K562 (cell line): ENCODE measurements around the gene SIGLEC11. TPM values are rescaled to one million over a fixed set of nuclear protein-coding genes. Genes with fewer than 3 reads are reported as not detected.
A peak's percentile ranks its signal among the peaks of the same experiment; 100 is the strongest.

Experiments
- FOXJ3 ChIP-seq: sonication (generic); formaldehyde crosslinking; IDR thresholded peaks from 2 replicates; pipeline ENCODE4 v1.4.0; 2020; ENCODE audit warnings: mild to moderate bottlenecking, missing genetic modification reagents
- GATAD2B ChIP-seq: fragments of 450-650 bp; IDR thresholded peaks from 2 replicates; pipeline ENCODE4 v1.6.1; 2017; ENCODE audit warnings: mild to moderate bottlenecking, borderline replicate concordance
- MAZ ChIP-seq, 2 experiments: fragments of 450-650 bp in 1 of 2; sonication (generic) in 1 of 2; formaldehyde crosslinking; IDR thresholded peaks in 1 of 2; conservative IDR thresholded peaks in 1 of 2; 2 replicates each; pipeline versions ENCODE4 v1.4.0 to v1.5.0; 2020; ENCODE audit warnings: mild to moderate bottlenecking in 1 of 2, missing genetic modification reagents in 1 of 2
- MBD2 ChIP-seq: sonication (generic); IDR thresholded peaks from 2 replicates; pipeline ENCODE4 v1.6.1; 2016; ENCODE audit warnings: low read depth, borderline replicate concordance
- NR2C1 ChIP-seq, 2 experiments: fragments of 450-650 bp; IDR thresholded peaks; 2 replicates each; pipeline ENCODE4 v1.6.1; 2017; ENCODE audit warnings: mild to moderate bottlenecking in 2 of 2, antibody characterized with exemption in 1 of 2, inconsistent platforms in 1 of 2, missing compliant biosample characterization in 1 of 2, missing genetic modification characterization in 1 of 2
- POLR3A ChIP-seq: IDR thresholded peaks from 2 replicates; pipeline ENCODE4 v1.6.1; 2011; ENCODE audit warnings: borderline replicate concordance, mild to moderate bottlenecking, moderate library complexity; ENCODE audit not compliant: insufficient read length, insufficient read depth; ENCODE audit errors: extremely low read depth
- RB1 ChIP-seq: fragments of 450-650 bp; IDR thresholded peaks from 2 replicates; pipeline ENCODE4 v1.6.1; 2017; ENCODE audit warnings: low read depth, mild to moderate bottlenecking
- RNF2 ChIP-seq: sonication (generic); IDR thresholded peaks from 2 replicates; pipeline ENCODE4 v1.6.1; 2016
- SIN3A ChIP-seq, 2 experiments: fragments of 150-350 bp in 1 of 2; IDR thresholded peaks; 2 replicates each; pipeline ENCODE4 v1.6.1; 2011 to 2016; ENCODE audit warnings: borderline replicate concordance in 2 of 2, low read depth in 2 of 2, low read length in 2 of 2, mild to moderate bottlenecking in 2 of 2, moderate library complexity in 2 of 2; ENCODE audit not compliant: control insufficient read depth in 1 of 2
- SLC30A9 ChIP-seq: fragments of 250-450 bp; sonication (Bioruptor Pico); IDR thresholded peaks from 2 replicates; pipeline ENCODE4 v1.8.0; 2022; ENCODE audit warnings: mild to moderate bottlenecking, moderate library complexity
- STAT5A ChIP-seq: IDR thresholded peaks from 2 replicates; pipeline ENCODE4 v1.6.1; 2012; ENCODE audit warnings: low read length, inconsistent platforms, borderline replicate concordance
- ZNF121 ChIP-seq: sonication (generic); formaldehyde crosslinking; conservative IDR thresholded peaks from 2 replicates; pipeline ENCODE4 v1.8.0; 2022; ENCODE audit warnings: missing genetic modification reagents
- ZNF263 ChIP-seq: sonication (generic); formaldehyde crosslinking; IDR thresholded peaks from 2 replicates; pipeline ENCODE4 v1.8.0; 2022; ENCODE audit warnings: mild to moderate bottlenecking, missing genetic modification reagents, borderline replicate concordance
- ZNF41 ChIP-seq: fragments of 250-450 bp; sonication (Bioruptor Pico); conservative IDR thresholded peaks from 2 replicates; pipeline ENCODE4 v1.4.0; 2020; ENCODE audit warnings: mild to moderate bottlenecking
- ZNF589 ChIP-seq: fragments of 200-800 bp; sonication (Bioruptor generic); IDR thresholded peaks from 2 replicates; pipeline ENCODE4 v1.6.1; 2016; ENCODE audit warnings: low read depth, missing genetic modification characterization, missing compliant biosample characterization
- ZNF717 ChIP-seq: fragments of 250-450 bp; sonication (Bioruptor Pico); IDR thresholded peaks from 2 replicates; pipeline ENCODE4 v1.5.0; 2021
- ZNF77 ChIP-seq: fragments of 250-450 bp; sonication (Bioruptor Pico); IDR thresholded peaks from 2 replicates; pipeline ENCODE4 v1.5.0; 2020
- polyA plus RNA-seq, 8 experiments: library from polyadenylated mRNA; depleted of rRNA in 4 of 8; stranded (reverse) in 5 of 8; unstranded in 3 of 8; fragments of >200 nt; fragmentation: Nextera tagmentation in 2 of 8; fragmentation: Illumina TruSeq in 1 of 8; extraction: Ambion mirVana in 2 of 8; extraction: Trizol in 1 of 8; gene quantifications; 2 replicates each; pipeline versions ENCODE4 v1.2.1 to v1.2.3, GENCODE V29; 2011 to 2014; ENCODE audit warnings: inconsistent platforms in 1 of 8, missing spikeins in 1 of 8
- total RNA-seq, 7 experiments: library from RNA; depleted of rRNA in 6 of 7; stranded (reverse); fragments of >200 nt in 6 of 7; fragmentation: Illumina TruSeq in 2 of 7; extraction: Trizol in 2 of 7; gene quantifications; 2 replicates each; pipeline versions ENCODE4 v1.2.1 to v1.2.3, GENCODE V29; 2011 to 2021; ENCODE audit warnings: low replicate concordance in 1 of 7
- TF ChIP-seq, protein P1 (sequence below): sonication (generic); formaldehyde crosslinking; IDR thresholded peaks from 2 replicates; pipeline ENCODE4 v1.8.0; 2022; ENCODE audit warnings: mild to moderate bottlenecking, missing genetic modification reagents
- TF ChIP-seq, protein P2 (sequence below): sonication (generic); formaldehyde crosslinking; IDR thresholded peaks from 2 replicates; pipeline ENCODE4 v1.8.0; 2022; ENCODE audit warnings: mild to moderate bottlenecking, missing genetic modification reagents
- TF ChIP-seq, protein P3 (sequence below): IDR thresholded peaks from 3 replicates; pipeline ENCODE4 v1.6.1; 2011; ENCODE audit warnings: borderline replicate concordance, mild to moderate bottlenecking, moderate library complexity; ENCODE audit not compliant: insufficient read length; ENCODE audit errors: extremely low read depth
- TF ChIP-seq, protein P4 (sequence below): fragments of 450-650 bp; formaldehyde crosslinking; IDR thresholded peaks from 2 replicates; pipeline ENCODE4 v1.4.0; 2020; ENCODE audit warnings: mild to moderate bottlenecking

SIGLEC11 gene
- total and polyA plus RNA-seq, 9 of the 15 experiments (the other 6 are each of a cell fraction or from before 2014, with no cell fraction given), result not detected

DNA sequence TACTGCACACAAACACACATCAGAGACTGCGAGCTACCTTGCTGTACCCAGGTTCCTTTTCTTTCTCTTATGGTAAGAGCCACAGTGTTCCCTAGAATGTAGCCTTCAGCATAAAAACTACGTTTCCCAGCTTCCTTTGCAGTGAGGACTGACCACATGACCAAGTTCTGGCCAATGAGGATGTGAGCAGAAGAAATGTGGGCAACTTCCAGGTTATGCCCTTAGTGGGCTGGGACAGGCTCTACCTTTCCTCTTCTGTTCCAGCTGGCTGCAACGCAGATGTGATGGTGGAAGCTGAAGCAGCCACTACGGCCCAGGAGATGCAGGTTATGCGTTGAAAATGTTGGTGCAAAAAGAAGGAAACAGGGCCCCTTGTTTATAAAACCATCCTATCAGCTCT, 36.7 kb upstream of the SIGLEC11 start (continued):
- TF ChIP-seq STAT5A (no peak), MBD2 (peak; percentile 55; the same call in 1 of the 2 replicates), POLR3A (no peak), ZNF263 (no peak), RNF2 (no peak), FOXJ3 (CRISPR knock-in tag) (no peak), RB1 (no peak), GATAD2B (no peak), NR2C1 (IDR thresholded peaks at IDR 0.05) (peak; percentile 76), NR2C1 (tag; IDR thresholded peaks at IDR 0.05) (peak; percentile 71; the same call in 1 of the 2 replicates), ZNF121 (no peak), ZNF77 (CRISPR knock-in tag) (no peak), SLC30A9 (CRISPR knock-in tag) (no peak), SIN3A (IDR thresholded peaks at IDR 0.05; ENCODE audit: borderline replicate concordance in 2 of 2, control insufficient read depth in 1 of 2, low read depth in 2 of 2, low read length in 2 of 2) (no peak), MAZ (CRISPR knock-in tag; conservative IDR thresholded peaks at IDR 0.05 in 1 of 2, IDR thresholded peaks at IDR 0.05 in 1 of 2) (no peak), ZNF589 (CRISPR knock-in tag) (no peak), ZNF717 (CRISPR knock-in tag) (no peak), ZNF41 (no peak)
- TF ChIP-seq, protein P1, sequence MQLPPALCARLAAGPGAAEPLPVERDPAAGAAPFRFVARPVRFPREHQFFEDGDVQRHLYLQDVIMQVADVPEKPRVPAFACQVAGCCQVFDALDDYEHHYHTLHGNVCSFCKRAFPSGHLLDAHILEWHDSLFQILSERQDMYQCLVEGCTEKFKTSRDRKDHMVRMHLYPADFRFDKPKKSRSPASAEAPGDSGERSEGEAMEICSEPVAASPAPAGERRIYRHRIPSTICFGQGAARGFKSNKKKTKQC (CRISPR knock-in tag), result no peak
- TF ChIP-seq, protein P2, sequence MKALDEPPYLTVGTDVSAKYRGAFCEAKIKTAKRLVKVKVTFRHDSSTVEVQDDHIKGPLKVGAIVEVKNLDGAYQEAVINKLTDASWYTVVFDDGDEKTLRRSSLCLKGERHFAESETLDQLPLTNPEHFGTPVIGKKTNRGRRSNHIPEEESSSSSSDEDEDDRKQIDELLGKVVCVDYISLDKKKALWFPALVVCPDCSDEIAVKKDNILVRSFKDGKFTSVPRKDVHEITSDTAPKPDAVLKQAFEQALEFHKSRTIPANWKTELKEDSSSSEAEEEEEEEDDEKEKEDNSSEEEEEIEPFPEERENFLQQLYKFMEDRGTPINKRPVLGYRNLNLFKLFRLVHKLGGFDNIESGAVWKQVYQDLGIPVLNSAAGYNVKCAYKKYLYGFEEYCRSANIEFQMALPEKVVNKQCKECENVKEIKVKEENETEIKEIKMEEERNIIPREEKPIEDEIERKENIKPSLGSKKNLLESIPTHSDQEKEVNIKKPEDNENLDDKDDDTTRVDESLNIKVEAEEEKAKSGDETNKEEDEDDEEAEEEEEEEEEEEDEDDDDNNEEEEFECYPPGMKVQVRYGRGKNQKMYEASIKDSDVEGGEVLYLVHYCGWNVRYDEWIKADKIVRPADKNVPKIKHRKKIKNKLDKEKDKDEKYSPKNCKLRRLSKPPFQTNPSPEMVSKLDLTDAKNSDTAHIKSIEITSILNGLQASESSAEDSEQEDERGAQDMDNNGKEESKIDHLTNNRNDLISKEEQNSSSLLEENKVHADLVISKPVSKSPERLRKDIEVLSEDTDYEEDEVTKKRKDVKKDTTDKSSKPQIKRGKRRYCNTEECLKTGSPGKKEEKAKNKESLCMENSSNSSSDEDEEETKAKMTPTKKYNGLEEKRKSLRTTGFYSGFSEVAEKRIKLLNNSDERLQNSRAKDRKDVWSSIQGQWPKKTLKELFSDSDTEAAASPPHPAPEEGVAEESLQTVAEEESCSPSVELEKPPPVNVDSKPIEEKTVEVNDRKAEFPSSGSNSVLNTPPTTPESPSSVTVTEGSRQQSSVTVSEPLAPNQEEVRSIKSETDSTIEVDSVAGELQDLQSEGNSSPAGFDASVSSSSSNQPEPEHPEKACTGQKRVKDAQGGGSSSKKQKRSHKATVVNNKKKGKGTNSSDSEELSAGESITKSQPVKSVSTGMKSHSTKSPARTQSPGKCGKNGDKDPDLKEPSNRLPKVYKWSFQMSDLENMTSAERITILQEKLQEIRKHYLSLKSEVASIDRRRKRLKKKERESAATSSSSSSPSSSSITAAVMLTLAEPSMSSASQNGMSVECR (CRISPR knock-in tag), result no peak
- TF ChIP-seq, protein P3, sequence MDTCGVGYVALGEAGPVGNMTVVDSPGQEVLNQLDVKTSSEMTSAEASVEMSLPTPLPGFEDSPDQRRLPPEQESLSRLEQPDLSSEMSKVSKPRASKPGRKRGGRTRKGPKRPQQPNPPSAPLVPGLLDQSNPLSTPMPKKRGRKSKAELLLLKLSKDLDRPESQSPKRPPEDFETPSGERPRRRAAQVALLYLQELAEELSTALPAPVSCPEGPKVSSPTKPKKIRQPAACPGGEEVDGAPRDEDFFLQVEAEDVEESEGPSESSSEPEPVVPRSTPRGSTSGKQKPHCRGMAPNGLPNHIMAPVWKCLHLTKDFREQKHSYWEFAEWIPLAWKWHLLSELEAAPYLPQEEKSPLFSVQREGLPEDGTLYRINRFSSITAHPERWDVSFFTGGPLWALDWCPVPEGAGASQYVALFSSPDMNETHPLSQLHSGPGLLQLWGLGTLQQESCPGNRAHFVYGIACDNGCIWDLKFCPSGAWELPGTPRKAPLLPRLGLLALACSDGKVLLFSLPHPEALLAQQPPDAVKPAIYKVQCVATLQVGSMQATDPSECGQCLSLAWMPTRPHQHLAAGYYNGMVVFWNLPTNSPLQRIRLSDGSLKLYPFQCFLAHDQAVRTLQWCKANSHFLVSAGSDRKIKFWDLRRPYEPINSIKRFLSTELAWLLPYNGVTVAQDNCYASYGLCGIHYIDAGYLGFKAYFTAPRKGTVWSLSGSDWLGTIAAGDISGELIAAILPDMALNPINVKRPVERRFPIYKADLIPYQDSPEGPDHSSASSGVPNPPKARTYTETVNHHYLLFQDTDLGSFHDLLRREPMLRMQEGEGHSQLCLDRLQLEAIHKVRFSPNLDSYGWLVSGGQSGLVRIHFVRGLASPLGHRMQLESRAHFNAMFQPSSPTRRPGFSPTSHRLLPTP, result no peak
- TF ChIP-seq, protein P4, sequence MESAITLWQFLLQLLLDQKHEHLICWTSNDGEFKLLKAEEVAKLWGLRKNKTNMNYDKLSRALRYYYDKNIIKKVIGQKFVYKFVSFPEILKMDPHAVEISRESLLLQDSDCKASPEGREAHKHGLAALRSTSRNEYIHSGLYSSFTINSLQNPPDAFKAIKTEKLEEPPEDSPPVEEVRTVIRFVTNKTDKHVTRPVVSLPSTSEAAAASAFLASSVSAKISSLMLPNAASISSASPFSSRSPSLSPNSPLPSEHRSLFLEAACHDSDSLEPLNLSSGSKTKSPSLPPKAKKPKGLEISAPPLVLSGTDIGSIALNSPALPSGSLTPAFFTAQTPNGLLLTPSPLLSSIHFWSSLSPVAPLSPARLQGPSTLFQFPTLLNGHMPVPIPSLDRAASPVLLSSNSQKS, result no peak
